GM12891 (cell line): ENCODE data around the gene CCDC6.

ENCODE experiments used
- PAX5 ChIP-seq: IDR thresholded peaks from 2 replicates; pipeline ENCODE4 v1.6.1; 2011; ENCODE audit warnings: low read length, moderate library complexity, mild to moderate bottlenecking; ENCODE audit not compliant: insufficient read depth, severe bottlenecking
- POLR2A ChIP-seq: IDR thresholded peaks from 2 replicates; pipeline ENCODE4 v1.6.1; 2011; ENCODE audit warnings: low read depth, low read length, control low read depth
- POLR2AphosphoS5 ChIP-seq: IDR thresholded peaks from 2 replicates; pipeline ENCODE4 v1.6.1; 2011; ENCODE audit warnings: low read depth, low read length, control low read depth
- POU2F2 ChIP-seq: IDR thresholded peaks from 2 replicates; pipeline ENCODE4 v1.6.1; 2011; ENCODE audit warnings: low read depth, mild to moderate bottlenecking, control low read depth, low read length, moderate library complexity
- TAF1 ChIP-seq: IDR thresholded peaks from 2 replicates; pipeline ENCODE4 v1.6.1; 2011; ENCODE audit warnings: low read depth, low read length, control low read depth

- TF ChIP-seq POLR2A (no peak), TAF1 (no peak), POU2F2 (no peak), POLR2AphosphoS5 (no peak), PAX5 (no peak)
Observed at GRCh38 chr10:59819265-59819664, 87.1 kb downstream of the CCDC6 start.
